ENCODE data around the gene RASGRF2.

Gene RASGRF2

GRCh38 chr5:81213070-81213469 is 252.9 kb downstream of the RASGRF2 start:
- DNase-seq: no peak

- no peak for DNase-seq
These were observed 254.7 kb downstream of the RASGRF2 start for GRCh38 chr5:81214848-81215247.

GRCh38 chr5:81216152-81216551 is 256.0 kb downstream of the RASGRF2 start:
- no peak for DNase-seq

GRCh38 chr5:81219389-81219788 is 259.2 kb downstream of the RASGRF2 start:
- DNase-seq: no peak

- DNase-seq: no peak
These were observed 262.1 kb downstream of the RASGRF2 start for GRCh38 chr5:81222285-81222684.

- DNase-seq: no peak
These were observed 265.3 kb downstream of the RASGRF2 start for GRCh38 chr5:81225463-81225862.

- DNase-seq: no peak
These were observed 266.1 kb downstream of the RASGRF2 start for GRCh38 chr5:81226286-81226685.

GRCh38 chr5:81226949-81227348 is 266.8 kb downstream of the RASGRF2 start:
- no peak for DNase-seq

- no peak for DNase-seq
These were observed 267.9 kb downstream of the RASGRF2 start for GRCh38 chr5:81228084-81228483.

GRCh38 chr5:81230416-81230815 is 270.3 kb downstream of the RASGRF2 start:
- no peak for DNase-seq

GRCh38 chr5:81232464-81233079 is 272.4 kb downstream of the RASGRF2 start:
- no peak for DNase-seq

- no peak for DNase-seq
These were observed 273.0 kb downstream of the RASGRF2 start, which contains the start of gene CKMT2 for GRCh38 chr5:81233080-81233634. Gene CKMT2, plus strand, starts transcription at chr5:81233322. Its CDS starts 17,811 bp downstream, at chr5:81251133.

GRCh38 chr5:81234299-81234698 is 274.1 kb downstream of the RASGRF2 start:
- DNase-seq: no peak

- no peak for DNase-seq
These were observed 274.6 kb downstream of the RASGRF2 start for GRCh38 chr5:81234801-81235200.

GRCh38 chr5:81235287-81236072 is 275.3 kb downstream of the RASGRF2 start:
- no peak for DNase-seq

- no peak for DNase-seq
These were observed 278.3 kb downstream of the RASGRF2 start for GRCh38 chr5:81238460-81238859.

- no peak for DNase-seq
These were observed 279.4 kb downstream of the RASGRF2 start for GRCh38 chr5:81239613-81240012.

- DNase-seq: no peak
These were observed 280.8 kb downstream of the RASGRF2 start for GRCh38 chr5:81241001-81241400.

GRCh38 chr5:81241961-81242648 is 281.9 kb downstream of the RASGRF2 start:
- no peak for DNase-seq

- no peak for DNase-seq
These were observed 282.8 kb downstream of the RASGRF2 start for GRCh38 chr5:81242906-81243436.

- DNase-seq: no peak
These were observed 284.3 kb downstream of the RASGRF2 start for GRCh38 chr5:81244451-81244850.

GRCh38 chr5:81245871-81246235 is 285.7 kb downstream of the RASGRF2 start:
- DNase-seq: no peak

- DNase-seq: no peak
These were observed 286.5 kb downstream of the RASGRF2 start for GRCh38 chr5:81246697-81247096.

Data from CD4-positive, alpha-beta T cell treated with Interleukin-1 beta for 1 hour (primary cell).